Stimulated activated CD8-positive, alpha-beta memory T cell treated with anti-CD3 and anti-CD28 coated beads, Interleukin-4, amount 100 ng/mL, for 4 hours (primary cell): ENCODE results near the gene CDH4.

Experiments
- DNase-seq, 2 donors: peaks; one replicate each; pipeline ENCODE4 v3.0.0-alpha.2; 2020; ENCODE audit warnings: low read depth in 2 of 2, low spot score in 1 of 2

The CDH4 gene

DNA sequence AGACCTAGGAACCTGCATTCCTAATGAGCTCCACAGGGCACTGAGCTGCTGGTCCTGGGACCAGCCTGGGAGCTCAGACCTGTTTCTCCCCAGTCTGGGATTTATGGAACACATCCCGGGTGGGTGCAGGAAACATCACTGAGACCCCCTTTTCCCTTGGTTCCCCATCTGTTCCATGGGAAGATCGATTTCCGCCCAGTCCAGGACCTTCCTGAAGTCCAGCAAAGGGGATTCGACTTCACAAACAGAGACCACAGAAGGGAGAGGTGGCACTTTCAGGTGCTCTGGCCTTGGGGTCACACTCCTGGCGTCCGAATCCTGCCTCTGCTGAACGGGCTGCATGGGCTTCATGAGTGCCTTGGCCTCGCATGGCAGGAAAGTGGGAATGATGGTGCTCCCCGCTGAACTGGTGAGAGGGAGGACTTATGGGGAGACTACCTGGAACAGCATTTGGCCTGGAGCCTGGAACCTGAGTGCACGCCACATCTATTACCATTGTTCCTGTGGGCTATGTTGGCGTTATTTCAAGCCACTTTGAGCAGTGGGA lies 517.3 kb downstream of the CDH4 start:
- DNase-seq, result no peak

DNA sequence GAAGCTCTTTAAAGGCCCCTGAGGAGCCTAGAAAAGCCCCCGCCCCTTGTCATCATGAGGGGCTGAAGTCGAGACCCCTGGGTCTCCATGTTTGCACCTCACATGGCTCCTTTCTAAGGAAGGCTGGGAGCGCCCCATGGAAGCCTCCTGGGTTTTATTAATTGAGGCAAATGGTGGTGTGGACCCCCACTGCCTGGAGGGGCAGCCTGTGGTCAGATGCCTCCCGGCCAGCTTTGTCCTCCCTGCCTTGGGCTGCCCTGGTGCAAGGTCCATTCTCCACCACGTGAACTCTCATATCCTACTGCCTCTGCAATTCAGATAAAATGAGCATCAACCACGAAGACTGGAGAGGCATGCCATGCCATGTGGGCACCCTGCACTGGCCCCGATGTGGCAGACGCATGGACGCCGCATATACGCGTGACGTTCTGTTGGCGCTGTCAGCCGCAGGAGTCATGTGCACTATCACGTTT lies 518.1 kb downstream of the CDH4 start:
- DNase-seq, result no peak

DNA sequence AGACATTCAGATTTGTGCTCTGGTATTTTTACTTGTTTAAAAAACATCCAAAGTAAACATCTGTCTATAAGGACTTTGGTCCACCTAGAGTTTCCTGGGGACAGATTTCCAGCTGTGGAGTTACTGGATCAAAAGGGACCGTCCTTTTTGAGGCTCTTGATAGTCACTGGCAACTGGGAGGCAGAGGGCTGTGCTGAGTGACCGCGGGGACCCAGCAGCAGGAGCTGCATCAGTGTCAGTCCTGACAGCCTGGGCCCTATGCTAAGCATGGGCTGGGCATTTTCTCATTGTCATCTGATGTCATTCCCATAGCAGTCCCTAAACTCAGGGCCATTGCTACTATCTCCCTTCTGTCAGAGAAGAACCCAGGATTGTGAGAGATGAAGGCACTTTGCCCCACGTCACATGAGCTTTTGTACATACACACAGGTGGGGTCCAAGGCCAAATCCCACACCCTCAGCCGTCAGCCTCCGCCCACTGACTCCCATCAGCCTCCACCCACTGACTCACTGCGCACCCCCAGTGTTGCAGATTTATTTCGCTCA lies 519.8 kb downstream of the CDH4 start:
- DNase-seq, result no peak

DNA sequence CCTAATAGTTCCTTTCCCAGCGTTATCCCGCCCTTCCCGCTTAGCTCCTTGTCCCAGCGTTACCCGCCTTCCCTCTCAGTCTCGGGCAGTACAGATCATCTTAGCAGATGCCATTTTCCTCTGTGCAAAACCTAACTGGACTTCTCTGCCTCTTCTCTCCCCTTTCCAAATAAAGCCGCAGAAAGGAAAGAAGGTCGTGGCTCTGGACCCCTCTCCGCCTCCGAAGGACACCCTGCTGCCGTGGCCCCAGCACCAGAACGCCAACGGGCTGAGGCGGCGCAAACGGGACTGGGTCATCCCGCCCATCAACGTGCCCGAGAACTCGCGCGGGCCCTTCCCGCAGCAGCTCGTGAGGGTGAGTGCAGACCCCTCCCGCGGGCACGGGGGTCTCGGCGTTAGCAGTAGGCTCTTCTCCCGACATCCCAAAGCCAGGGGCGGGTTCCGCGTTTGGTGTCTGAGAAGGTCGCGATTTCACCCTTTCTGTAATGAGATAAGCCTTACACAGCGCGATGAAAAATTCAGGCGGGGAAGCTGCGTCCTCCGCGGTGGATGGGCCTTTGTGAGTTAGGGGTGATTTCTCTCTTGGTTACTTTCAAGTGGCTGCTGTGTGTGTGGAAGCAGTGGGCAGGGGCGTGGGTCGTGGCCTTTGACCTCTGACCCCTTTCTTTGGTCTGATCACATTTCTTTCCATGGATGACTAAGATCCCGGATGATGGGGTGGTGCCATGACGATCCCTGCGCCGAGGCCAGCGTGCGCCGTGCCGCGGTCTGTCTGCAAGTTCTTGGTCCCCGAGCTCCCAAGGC lies 521.0 kb downstream of the CDH4 start:
- DNase-seq, result no peak

DNA sequence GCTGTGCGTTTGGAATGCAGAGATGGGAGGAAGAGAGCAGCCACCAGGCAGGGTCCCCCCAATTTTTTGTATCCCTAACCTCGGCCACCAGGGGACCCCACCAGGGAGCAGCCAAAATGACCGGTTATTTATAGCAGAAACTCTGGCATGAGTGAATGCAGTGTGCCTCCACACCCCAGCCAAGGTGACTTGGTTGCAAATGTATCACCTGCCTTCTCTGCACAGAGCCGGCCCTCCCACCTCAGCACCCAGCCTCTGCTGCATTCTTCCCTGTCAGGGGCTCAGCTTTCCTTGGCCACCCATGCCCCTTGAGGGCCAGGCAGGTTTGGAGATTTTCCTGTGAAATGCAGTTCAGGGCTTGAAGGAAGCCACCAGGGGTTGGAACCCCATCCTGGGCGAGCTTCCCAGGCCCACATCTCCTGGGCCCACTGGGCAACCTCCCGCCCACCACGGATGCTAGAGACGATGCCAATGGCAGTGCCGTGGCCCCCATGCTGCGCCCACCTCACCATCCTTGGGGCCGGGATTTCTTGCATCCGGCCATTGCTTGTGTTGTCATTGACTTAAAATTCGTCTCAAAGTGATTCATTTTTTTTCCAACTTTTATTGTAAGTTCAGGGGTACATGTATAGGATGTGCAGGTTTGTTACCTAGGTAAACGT lies 522.0 kb downstream of the CDH4 start:
- DNase-seq, result no peak

DNA sequence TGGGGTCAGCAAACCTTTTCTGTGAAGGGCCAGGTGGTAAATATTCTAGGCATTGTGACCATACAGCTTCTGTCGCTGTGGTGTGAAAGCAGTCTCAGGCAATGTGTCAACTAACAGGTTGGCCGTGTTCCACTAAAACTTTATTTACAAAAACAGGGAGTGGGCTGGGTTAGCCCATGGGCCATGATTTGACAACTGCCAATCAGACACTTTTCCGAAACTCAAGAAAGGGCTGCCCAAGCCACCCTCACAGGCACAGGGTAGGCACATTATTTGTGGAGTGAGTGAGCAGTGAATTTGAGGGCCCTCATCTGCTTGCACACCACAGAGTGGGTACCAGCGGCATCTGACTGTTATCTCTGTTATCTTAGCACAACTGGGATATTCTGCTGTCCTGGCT lies 523.4 kb downstream of the CDH4 start:
- DNase-seq, result no peak

DNA sequence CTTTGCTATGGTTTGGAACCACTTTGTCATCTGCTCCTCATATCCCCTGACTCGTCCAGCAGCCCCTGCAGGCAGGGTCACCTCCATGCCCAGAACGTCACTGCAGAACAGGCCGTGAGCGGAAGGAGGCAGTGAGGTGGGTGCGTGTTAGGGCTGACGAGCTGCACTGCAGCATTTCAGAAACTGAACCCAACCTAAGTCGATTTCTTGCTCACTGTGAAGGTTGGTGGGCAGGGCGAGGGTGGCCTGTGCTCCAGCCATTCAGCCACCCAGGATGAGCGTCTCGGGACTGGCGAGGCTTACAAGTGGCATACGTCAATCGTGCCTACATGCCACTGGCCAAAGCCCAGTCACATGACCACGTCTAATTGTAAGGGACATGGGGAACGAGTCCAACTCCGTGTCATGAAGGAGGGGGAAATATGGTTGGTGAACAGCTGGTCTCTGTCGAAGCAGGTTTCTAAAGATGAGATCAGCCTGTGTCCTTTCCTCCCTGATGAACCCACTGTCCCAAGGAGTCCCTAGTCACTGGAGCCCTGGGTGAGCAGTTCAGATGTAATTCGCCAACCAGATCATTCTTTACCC lies 524.5 kb downstream of the CDH4 start:
- no peak for DNase-seq

DNA sequence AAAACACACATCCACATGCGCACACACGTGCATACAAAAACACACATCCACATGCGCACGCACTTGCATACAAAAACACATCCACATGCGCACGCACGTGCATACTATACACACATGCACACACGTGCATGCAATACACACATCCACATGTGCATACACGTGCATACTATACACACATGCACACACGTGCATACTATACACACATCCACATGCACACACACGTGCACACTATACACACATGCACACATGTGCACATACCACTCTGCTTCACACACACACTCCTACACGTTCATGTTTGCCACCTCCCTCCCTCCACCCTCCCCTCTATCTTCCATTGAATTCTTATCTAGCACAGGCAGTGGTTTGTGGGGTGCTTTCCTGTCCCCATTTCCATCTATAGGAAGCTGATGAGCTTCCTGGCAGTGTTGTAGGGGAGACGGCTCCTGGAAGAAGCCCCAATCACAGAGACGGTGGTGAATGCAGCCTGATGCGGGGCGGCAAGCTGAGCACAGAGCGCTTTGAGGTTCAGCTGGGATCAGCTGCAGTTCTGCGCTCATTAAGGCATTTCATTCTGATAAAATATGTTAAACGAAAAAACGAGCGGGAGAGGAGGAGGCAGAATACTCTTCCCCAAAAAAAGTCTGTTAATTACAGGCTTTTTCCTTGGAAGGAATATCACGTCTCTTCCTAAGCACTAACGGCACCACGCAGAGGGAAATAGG lies 525.9 kb downstream of the CDH4 start:
- no peak for DNase-seq

DNA sequence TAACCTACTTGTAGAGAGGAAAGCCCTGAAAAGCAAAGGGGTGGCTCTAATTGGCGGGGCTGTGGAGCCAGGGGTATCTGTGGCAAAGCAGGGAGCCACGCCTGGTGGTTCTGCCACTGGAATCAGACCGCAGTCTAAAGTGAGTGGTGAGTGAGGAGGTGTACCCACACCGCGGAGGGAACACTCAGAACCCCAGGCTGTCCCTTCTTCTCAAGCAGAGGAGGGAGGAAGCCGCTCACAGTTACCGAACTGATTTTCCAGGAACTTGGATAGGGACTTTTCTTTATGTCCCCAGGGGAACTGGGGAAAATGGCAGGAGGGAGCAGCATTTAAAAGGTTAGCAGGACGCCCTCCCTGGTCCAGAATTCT lies 526.4 kb downstream of the CDH4 start:
- no peak for DNase-seq

DNA sequence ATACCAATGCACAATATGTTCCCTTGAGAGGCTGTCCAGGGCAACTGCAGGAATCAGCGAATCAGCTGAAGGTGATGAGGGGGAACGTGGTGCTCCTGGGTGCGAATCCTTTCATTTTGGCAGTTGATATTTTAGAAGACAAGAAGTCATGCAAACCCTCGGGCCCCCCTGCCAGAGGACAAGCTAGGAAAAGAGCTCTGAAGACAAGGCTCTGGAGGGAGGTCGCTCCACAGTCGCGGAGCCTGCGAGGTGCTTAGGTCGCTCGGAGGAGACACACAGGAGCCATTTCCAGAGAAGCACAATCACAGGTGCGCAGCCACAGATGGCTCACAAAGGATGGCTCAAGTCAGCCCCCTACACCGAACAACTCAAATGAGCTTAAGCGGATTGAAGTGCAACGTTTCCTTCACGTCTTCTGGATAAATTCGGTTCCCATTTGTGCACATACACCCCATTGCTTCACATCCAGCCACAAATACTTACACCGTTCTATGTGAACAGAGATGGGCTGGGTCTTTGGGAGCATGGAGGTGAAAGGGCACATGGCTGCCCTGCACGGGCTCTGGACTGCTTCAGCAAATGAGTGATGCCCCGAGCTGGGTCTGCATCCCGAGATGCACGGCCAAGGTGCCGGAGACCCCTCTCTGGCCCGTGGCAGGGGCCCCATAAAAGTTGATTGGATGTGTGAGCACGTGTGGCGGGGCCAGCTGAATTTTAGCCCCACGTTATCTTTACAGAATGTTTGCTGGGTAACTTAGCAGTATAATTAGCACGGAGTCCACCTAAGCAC lies 527.3 kb downstream of the CDH4 start:
- DNase-seq, result no peak

DNA sequence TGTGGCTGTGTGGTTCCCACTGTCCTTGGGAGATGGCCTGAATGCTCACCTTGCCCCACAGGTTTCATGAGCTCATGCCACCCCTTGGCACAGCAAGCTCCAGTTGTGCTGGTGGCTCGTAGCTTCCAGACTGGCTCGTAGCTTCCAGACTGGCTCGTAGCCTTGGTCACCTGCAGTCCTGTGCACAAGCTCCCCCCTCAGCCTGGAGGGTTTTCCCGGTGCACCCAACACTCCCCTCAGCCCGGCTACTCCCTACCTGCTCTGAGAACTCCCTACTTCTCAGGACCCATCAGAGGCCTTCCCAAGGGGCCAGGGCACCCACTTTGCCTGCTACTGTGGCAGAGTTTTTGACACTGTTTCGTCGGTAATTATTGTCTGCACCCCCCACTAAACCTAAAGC lies 528.0 kb downstream of the CDH4 start:
- DNase-seq, result no peak

DNA sequence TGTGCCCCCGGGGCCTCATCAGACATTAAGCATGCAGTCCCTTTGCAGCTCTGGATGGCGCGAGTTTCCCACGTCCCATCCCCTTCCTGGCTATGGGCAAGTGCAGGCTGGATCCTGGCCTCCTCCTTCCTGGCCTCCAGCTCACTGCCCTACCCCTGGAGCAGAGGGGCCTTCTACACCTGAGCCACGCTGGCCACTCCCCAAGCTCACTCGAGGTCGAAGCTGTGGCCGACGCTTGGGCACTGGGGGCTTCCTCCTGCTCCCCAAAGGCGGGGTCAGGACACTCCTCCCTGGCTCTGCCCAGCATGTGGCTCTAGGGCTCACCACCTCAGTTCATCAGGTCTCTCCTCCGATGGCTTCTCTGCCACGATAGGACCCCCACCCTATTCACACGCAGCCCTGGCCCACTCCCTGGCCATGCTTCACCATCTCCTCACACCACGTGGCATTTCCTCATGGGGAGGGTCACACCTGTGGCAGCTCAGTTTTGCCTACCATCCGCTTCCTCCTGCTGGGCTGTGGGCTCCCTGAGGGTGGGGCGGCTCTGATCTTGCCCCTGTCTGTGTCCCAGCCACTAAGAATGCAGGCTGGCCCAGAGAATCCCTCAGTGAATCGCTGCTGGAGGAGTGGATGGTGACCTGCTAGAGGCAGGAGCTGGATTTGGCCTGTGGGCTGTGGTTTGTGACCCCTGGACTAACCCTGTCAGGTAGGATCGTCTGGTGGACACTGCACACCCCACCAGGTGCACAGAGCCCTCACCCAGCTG lies 532.9 kb downstream of the CDH4 start:
- DNase-seq, result no peak

DNA sequence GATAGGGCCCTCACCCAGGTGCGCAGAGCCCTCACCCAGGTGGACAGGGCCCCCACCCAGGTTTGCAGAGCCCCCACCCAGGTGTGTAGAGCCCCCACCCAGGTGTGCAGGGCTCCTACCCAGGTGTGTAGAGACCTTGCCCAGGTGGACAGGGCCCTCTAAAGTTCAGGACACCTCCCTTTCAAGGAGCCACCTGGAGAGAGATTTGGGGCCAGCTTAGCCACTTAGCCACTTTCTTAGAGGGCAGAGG lies 533.4 kb downstream of the CDH4 start:
- no peak for DNase-seq

DNA sequence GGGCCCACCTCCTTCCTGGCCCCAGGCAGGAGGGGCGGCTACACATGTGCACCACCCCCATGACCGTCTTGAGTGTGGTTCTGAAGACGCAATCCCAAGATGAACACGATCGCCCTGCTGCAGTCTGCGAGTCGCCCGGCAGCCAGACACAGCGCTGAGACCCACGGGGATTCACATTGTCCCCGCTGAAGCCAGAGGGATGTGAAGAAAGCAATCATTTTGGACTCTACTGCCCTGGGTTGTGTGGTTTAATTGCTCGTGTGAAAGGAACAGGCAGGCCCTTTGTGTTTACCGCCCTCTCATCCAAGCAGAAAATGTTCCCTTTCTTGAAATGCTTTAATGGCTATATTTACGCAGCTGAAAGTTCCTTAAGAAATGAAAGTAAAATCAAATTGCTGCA lies 534.2 kb downstream of the CDH4 start:
- DNase-seq, result no peak

DNA sequence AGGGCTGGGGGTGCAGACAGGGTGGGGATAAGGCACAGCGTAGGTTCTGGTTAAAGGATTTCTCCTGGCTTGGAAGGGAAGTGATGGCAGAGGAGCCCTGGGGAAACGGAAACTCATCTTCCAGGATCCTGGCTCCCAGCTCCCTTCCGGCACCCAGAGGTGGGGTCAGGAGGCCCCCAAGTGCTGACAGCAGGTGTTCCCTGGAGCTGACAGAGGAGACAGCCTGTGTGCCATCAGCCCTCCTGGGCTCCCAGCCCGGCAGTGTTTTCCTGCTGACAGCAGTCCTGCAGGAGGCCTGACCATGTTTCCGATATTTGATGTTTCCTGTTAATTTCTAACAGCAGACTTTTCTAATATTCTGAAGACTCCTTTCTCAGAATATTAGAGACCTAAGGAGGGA lies 536.3 kb downstream of the CDH4 start:
- no peak for DNase-seq

DNA sequence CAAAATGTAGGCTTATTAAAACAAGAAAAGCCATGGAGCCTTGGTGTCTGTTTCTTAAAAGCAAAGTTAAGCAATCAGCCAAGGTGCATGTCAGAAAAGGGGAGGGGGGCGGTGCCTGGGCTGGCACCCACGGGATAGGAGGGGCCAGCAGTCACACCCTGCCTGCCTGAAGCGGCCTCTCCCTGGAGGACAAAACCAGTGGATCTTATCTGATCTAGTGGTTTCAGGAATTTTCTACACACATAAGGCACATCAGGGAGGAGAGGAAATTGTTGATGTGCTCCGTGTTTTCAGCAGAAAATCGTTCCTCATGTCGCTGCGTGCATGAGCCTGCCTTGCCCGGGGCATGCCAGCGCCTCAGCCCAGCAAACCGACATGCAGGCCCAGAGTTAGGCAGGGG lies 537.3 kb downstream of the CDH4 start:
- DNase-seq, result no peak

DNA sequence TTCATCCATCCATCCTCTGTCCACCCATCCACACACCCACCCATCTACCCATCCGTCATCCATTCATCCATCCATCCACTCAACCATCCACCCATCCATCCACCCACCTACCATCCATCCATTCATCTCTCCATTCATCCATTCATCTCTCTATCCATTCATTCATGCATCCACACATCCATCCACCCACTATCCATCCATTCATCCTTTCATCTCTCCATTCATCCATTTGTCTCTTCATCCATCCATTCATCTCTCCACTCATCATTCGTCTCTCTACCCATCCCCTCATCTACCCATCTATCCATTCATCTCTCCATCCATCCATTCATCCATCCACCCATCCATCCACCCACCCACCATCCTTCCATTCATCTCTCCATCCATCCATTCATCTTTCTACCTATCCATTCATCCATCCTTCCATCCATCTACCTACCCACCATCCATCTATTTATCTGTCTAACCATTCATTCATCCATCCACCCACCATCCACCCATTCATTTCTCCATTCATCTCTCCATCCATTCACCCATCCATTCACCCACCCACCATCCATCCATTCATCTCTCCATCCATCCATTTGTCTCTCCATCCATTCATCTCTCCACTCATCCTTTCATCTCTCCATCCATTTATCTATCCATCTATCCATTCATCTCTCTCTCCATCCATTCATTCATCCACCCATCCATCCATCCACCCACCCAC lies 538.2 kb downstream of the CDH4 start:
- DNase-seq, result no peak

DNA sequence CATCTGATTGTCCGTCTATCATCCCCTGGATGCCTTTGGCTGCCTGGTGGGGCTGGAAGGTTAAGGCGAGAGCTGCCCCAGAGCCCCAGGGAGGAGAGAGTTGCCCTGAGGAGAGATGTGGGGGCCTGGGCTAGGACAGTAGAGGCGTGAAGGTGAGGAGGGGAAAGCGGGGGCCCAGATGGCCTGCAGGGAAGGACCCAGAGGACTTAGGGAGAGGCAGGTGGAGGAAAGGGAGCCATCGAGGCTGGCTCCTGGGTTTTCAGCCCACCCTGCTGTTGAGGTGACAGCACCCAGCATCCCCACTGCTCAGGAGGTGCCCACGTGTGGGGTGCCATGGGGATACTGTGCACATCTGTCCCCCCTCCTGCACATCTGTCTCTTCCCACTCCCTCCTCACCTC lies 539.9 kb downstream of the CDH4 start:
- DNase-seq, result no peak
